NCI-H526 (cell line): Measurements from ENCODE around the gene SLC1A4.
A peak's percentile ranks its signal among the peaks of the same experiment; 100 is the strongest.

ENCODE experiments used
- DNase-seq, 2 experiments: peaks; one replicate each; lab custom pipeline; 2025; lab: John Stamatoyannopoulos, UW

The SLC1A4 gene

GRCh38 chr2:65053199-65053598, 64.0 kb downstream of the SLC1A4 start:
- no peak for DNase-seq

- no peak for DNase-seq
Measured at GRCh38 chr2:65054749-65055421, 65.7 kb downstream of the SLC1A4 start.

GRCh38 chr2:65055422-65056214, 66.4 kb downstream of the SLC1A4 start:
- DNase-seq = peak; percentile 69 to 87

- DNase-seq = peak; percentile 96 to 98
Measured at GRCh38 chr2:65056215-65057053, 67.2 kb downstream of the SLC1A4 start, which contains the start of gene CEP68. TSS of gene CEP68 (plus strand) at chr2:65056416. CDS start at chr2:65069445, 13,029 bp downstream.

GRCh38 chr2:65057054-65057375, 67.8 kb downstream of the SLC1A4 start:
- DNase-seq = peak in 1 of 2 experiments; percentile 16

- DNase-seq = no peak
Measured at GRCh38 chr2:65057391-65058052, 68.3 kb downstream of the SLC1A4 start.

GRCh38 chr2:65059071-65059470, 69.9 kb downstream of the SLC1A4 start:
- DNase-seq = no peak

- DNase-seq = no peak
Measured at GRCh38 chr2:65061146-65061909, 72.1 kb downstream of the SLC1A4 start.

GRCh38 chr2:65061910-65062339, 72.7 kb downstream of the SLC1A4 start:
- DNase-seq = no peak

GRCh38 chr2:65062843-65063825, 73.9 kb downstream of the SLC1A4 start:
- DNase-seq = no peak

GRCh38 chr2:65064728-65065552, 75.7 kb downstream of the SLC1A4 start:
- DNase-seq = peak; percentile 7 to 18

GRCh38 chr2:65067806-65068553, 78.8 kb downstream of the SLC1A4 start:
- no peak for DNase-seq

GRCh38 chr2:65069439-65069824, 80.2 kb downstream of the SLC1A4 start:
- no peak for DNase-seq

GRCh38 chr2:65070172-65070830, 81.1 kb downstream of the SLC1A4 start:
- no peak for DNase-seq

GRCh38 chr2:65070856-65071255, 81.7 kb downstream of the SLC1A4 start:
- DNase-seq = no peak

- DNase-seq = peak in 1 of 2 experiments; percentile 27
Measured at GRCh38 chr2:65071499-65072180, 82.4 kb downstream of the SLC1A4 start.
